Spleen (tissue), 7 donors: ENCODE results near the gene PXDN.

Source experiments
- POLR2A ChIP-seq, 3 donors: fragments of 450-650 bp; IDR thresholded peaks; one replicate each; pipeline ENCODE4 v1.5.1; 2017; ENCODE audit warnings: antibody characterized with exemption in 3 of 3, mild to moderate bottlenecking in 1 of 3
- POLR2AphosphoS5 ChIP-seq, 3 donors: sonication (generic); formaldehyde crosslinking; IDR thresholded peaks; one replicate each; pipeline ENCODE4 v1.5.1; 2017; ENCODE audit warnings: antibody characterized with exemption in 3 of 3
- TF ChIP-seq, protein P1 (sequence below), 11 experiments: fragments of 200-600 bp in 7 of 11; fragments of 450-650 bp in 4 of 11; sonication (generic) in 4 of 11; IDR thresholded peaks in 8 of 11; conservative IDR thresholded peaks in 3 of 11; 1 replicate in 7 of 11; 2 replicates in 4 of 11; pipeline versions ENCODE4 v1.4.0 to v1.8.0; 2016 to 2021; ENCODE audit warnings: antibody characterized with exemption in 11 of 11, inconsistent platforms in 4 of 11, mild to moderate bottlenecking in 1 of 11
- donor health status: DM: no; HTN: no; CAD: no; lungs with moderate emphysema.
- donor health status: DM: no; HTN: no; CAD: no.
- donor health status: DM: no; HTN: no; CAD: no.

DNA sequence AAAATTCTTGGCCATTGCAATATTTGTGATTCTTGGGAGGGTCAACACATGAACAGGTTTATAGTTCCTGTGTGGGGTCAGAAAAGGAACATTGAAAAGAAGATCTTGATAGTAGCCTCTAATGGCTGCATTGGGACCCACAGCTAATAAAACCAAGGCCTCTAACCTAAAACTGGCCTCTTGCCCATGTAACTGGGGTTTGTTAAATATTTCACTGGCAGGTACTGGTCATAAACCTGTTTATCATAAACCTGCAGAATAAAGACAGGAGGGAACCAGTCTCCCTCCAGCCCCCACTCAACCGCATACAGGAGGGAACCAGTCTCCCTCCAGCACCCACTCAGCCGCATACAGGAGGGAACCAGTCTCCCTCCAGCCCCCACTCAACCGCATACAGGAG is 125.3 kb downstream of the PXDN start:
- TF ChIP-seq, protein P1, sequence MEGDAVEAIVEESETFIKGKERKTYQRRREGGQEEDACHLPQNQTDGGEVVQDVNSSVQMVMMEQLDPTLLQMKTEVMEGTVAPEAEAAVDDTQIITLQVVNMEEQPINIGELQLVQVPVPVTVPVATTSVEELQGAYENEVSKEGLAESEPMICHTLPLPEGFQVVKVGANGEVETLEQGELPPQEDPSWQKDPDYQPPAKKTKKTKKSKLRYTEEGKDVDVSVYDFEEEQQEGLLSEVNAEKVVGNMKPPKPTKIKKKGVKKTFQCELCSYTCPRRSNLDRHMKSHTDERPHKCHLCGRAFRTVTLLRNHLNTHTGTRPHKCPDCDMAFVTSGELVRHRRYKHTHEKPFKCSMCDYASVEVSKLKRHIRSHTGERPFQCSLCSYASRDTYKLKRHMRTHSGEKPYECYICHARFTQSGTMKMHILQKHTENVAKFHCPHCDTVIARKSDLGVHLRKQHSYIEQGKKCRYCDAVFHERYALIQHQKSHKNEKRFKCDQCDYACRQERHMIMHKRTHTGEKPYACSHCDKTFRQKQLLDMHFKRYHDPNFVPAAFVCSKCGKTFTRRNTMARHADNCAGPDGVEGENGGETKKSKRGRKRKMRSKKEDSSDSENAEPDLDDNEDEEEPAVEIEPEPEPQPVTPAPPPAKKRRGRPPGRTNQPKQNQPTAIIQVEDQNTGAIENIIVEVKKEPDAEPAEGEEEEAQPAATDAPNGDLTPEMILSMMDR (IDR thresholded peaks at IDR 0.05 in 8 of 11, conservative IDR thresholded peaks at IDR 0.05 in 3 of 11) = no peak
- TF ChIP-seq POLR2AphosphoS5 (IDR thresholded peaks at IDR 0.05) (no peak), POLR2A (IDR thresholded peaks at IDR 0.05) (no peak)
